NCI-H526 (cell line): ENCODE data around the gene INKA1.
"Not testable (repeated sequence)": the region's sequence is repeated elsewhere in the genome, so short reads cannot be mapped to it uniquely, and the experiment has no call there.

Experiments used
- DNase-seq, 2 experiments: peaks; one replicate each; lab custom pipeline; 2025; lab: John Stamatoyannopoulos, UW

INKA1 gene

DNA sequence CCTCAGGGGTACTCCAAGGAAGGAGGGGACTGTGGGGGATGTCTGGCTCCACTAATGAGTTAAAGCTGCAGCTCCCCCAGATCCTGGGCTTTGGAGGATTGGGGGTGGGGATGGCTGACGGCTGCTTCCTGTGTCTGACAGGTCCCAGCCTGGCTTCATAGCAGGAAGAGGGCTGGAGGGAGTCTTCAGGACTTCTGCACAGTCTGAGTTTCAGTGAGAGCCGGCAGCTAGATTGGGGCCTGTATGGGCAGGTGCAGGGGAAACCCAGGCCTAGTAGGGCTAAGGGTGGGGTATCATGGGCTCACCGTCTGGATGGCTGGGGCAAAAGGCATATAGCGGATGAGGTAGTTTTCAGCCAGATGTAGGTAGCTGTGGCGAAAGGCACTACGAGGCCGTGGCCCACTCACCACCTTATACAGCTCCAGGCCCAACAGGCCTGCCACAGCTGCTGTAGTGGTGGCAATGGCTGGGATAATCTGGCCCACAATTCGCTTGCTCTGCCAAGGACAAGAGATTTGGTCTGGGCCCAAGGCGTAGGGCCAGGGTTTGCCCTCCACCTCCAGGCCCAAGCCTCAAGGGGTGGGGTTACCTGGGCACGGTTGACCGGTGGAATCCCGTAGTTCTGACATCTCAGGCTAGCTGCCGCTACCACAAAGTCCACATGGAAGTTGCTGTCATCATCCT is 4.5 kb downstream of the INKA1 start:
- no peak for DNase-seq

DNA sequence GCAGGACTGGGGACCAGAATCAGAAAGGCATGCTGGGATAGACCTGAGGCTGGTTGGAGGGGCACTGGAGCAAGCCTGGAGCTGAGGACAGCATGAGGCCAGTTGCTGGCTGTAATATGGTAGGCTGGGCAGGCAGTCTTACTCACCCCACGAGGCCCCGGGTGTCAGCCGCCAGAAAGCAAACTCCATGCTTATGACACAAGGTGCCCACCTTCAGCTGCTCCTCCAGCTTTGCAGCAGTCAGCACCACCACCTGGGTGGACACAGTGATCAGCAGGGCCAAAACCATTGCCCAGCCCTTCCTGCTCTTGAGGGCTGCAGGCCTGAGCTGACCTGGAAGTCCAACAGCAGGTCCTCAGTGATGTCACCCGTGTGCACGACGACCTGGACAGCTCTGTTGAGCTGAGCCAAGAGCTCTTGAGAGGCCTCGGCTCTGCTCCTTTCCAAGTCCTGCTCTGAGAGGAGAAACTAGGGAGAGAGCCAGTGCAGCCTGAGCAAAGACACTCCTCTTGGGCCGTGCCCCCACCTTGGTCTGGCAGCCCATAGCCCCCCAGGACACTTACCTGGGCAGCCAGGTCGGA is 9.9 kb downstream of the INKA1 start:
- DNase-seq = no peak

DNA sequence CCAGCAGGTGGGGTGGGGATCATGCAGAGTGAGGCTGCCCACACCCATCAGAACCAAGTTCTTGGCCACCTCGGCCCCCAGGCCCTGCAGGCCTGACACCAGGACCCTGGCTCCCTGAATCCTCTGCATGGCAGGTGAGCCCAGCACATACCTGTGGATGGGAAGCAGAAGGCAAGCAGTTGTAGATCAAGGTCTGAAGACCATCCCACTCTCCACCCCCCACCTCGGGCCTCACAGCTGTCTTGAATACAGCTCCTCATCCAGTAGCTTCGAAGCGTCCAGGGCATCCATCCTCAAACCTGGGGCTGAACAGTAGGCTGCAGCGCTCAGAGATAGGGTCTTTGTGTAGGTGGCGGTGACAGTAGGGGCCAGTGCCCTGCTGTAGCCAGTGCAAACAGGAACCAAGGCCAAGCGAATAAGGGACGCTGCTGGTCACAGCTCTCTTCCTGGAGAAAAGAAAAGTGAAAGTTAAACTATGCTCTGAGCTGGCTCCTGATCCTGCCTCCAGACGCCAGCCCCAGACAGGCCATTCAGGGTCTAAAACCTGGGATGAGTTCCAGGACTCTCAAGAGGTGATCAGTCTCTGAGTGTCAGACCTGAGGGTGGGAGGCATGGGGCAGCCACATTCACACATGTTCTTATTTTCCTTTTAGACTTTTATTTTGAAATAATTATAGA is 10.6 kb downstream of the INKA1 start, which contains the start of gene UBA7:
Gene UBA7, minus strand, starts transcription at position 457 of the 678 bp plus-strand sequence. Its CDS starts 166 bp downstream, at position 291.
- DNase-seq = no peak

DNA sequence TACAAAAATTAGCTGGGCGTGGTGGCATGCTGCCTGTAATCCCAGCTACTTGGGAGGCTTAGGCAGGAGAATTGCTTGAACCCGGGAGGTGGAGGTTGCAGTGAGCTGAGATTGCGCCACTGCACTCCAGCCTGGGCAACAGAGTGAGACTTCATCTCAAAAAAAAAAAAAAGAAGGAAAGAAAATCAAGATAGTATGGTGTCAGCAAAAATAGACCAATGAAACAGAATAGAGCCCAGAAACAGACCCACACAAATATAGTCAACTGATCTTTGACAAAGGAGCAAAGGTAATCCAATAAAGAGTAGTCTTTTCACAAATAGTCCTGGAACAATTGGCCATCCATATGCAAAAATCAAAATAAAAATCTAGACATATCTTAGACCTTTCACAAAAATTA is 20.1 kb downstream of the INKA1 start:
- not testable (repeated sequence) for DNase-seq

DNA sequence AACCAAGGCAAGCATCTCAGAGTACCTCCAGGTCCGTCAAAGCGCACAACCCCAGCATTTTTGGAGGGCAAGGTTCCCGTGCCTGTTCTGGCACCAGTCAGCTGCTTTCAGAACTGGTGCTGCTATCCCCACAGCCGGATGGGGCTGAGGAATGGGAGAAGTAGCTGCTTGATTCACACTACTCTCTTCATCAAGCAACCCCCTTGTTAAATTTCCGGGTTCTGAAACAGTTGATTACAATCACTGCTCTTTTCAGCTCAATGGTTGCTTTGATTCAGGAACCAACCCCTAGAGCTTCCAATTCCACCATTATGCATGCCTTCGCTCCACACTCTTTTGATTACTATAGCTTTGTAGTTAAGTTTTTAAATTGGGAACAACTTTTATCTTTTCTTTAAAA is 23.0 kb downstream of the INKA1 start:
- DNase-seq = no peak

DNA sequence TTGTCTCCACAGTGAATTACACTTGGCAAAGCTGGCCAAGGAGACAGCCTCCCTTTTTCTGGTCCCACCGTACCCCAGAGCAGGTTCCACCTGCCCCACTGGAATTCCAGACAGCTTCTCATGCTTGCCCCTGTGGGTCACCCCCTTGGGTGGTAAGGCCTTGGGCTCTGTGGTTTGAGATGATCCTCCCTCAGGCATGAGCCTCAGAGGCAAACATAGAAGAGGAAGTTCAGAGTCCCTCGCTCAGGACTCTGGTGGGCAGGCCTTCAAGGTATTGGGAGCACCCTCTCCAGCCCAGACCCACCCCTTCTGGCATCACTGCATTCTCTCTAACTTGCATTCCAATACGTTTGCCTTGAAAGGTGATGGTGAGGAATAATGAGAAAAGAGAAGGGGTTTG is 28.3 kb downstream of the INKA1 start:
- no peak for DNase-seq

DNA sequence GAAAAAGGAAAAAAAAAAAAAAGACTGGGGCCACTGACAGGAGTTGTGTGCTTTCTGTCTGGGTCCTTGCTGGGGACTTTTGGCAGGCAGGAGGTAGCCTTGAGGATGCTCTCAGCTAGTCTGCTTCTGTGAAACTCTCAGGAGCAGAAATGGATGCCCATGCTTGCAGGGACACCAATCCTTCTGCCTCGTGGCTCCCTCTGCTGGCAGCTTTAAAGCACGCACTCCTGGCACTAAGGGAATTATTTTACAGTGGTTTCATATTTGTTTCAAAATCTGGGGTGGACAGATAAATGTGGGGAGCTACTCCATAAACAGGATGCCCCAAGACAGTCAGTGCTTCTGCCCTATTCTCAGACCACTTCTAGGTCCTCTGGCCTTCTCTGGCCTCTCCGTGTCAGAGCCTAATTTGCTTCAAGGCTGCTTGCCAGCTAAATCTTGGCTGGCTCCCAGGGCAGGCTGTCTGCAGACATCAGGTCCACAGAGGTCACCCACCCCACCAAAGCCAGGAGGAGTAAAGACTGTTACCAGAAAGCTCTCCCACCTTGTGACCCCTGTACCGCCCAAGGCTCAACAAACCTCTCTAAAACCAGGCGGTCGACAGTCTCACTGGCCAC is 36.2 kb downstream of the INKA1 start:
- peak in 1 of 2 experiments; percentile 75 for DNase-seq

DNA sequence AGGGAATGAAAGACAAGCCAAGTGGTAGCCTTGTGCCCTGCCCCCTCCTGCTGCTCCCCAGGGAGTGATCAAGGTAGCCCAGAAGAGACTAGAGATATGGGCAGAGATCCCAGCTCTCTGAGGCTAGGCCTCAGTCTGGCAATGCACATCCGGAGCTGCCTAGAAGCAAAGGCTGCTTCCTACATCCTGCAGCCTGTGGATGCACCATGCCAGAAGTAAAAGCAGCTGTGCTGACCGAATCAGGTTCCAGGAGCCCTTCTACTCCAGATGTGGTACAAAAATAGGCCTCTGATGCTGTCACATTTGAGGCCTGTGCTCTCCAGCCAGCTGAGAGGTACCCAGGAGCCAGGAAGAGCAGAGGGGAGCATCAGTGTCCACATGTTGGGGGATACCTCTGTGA is 37.3 kb downstream of the INKA1 start:
- no peak for DNase-seq

DNA sequence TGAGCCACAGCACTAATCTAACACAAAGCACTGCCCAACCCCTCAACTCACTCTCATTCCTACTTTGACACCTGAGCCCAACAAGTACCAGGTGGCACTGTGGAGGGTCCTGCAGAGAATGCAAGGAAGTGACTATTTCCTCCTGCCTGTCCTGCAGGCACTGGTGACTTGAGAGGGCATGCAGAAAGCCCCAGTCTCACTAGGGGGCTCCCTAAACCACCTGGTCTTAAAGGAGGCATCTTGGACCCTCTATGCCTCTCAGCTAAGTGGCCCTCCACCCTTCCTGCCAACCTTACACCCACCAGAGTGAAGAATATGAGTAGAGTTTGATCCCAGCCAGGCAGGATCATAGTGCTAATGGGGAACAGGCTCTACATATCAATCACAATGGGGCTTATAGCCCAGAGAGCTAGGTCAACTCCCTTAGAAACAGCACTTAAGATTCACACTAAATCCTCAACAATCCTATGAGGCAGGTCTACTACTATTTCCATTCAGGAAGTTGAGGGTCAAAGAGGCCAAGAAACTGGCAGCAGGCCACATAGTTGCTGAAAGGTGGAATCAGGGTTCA is 38.1 kb downstream of the INKA1 start:
- peak in 1 of 2 experiments; percentile 23 for DNase-seq

DNA sequence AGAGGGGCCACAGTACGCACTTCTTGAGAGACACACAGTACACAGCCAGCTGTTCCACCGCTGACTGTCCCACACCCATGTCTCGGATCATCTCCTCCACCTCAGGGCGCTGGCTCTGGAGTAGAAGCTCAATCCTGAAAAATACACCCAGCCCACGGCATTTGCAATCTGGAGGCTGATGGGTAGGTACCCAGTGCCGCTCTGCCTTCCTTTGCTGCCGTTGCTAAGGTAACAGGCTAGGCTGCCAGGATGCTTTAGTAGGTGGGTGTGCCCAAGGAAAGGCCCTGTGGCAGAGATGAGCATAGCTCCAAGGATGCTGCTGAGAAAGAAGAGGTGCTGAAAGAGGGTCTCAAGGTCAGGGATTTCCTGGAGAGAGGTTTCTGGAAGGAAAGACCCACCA is 38.7 kb downstream of the INKA1 start:
- no peak for DNase-seq

DNA sequence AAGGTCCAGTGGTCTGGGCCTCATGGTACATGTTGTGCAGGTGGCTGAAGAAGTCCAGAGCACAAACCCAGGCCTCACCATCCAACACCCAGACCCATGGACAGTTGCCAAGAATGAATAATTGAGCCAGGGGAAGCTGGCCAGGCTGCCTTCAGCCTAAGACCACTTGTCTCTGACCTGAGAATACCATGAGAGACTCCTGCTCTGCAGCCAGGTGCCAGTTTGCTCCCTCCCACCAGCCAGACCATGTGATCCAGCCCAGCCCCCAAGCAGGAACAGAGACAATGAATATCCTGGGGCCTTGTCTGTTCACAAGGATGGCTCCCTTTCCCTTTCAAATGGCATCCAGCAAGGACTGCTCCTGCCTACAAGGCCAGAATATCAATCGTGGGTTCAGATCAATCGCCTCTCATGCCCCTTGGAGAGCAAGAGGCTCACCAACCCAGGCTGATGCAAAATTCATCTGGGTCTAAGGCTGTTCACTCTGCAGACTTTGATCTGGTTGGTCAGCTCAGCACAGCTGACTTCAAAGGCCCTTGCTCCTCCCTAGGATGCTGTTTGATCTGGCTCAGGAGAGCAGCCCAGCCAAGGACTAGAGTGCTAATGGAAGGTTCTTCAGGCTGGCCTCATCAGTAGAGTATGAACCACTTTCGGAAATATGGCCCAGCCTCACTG is 39.9 kb downstream of the INKA1 start:
- no peak for DNase-seq

DNA sequence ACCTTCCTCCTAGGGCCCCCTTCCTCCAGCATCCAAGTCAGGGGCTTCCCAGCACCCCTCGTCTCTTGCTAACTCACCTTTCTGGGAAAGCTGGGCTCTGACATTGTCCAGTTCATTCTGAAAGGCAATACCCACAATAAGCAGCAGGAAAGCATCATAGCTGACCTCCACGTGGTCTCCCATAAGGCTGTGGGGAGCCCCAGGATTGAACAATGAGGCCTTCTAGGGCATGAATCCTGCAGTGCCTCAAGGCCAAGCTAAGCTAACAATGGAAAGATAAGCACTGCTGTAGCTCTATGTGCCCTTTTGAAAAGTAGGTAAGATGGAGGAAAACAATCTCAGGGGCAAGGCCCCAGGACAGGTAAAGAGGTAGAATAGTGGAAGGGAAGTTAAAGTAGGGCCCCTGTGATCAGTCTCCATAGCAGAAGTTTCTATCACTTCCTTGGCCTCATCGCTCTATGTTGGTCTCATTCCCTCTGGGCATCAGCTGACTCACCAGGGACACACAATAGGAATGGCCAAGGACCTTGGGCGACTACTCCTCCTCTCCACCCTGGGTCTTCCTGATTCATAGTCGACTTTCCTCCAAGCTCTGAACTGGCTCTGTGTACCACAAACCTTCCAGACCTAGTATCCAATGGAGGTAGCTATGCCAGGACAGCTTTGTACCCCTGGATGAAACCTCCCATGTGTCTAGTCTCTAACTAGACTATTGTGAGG is 41.6 kb downstream of the INKA1 start:
- no peak for DNase-seq

DNA sequence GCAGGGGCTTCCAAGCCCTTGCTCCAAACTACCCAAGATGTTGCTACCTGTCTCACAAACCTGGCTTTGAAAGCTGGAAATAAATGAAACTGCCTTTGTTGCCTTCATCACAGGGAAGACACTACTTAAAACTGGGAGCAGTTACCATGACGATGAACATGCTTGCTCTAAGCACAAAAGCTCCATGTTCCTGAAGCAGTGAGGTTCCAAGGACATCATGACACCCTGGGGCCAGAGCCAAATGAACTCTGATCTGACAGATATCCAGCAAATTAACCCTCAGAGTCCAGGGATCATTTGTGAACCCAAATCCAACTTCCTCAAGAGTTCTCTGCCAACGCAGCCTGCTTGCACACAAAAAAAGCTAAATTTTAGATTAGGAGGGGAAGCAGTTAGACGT is 42.6 kb downstream of the INKA1 start:
- DNase-seq = no peak
